HG02642 (cell line): ENCODE data around the gene YEATS2.
"Not testable (repeated sequence)": the region's sequence is repeated elsewhere in the genome, so short reads cannot be mapped to it uniquely, and the experiment has no call there.

Experiments used
- ATAC-seq: cut with Tn5 transposase; IDR thresholded peaks from one replicate; pipeline ENCODE4 v1.9.1; 2021; ENCODE audit warnings: mild to moderate bottlenecking; ENCODE audit not compliant: unreplicated experiment, poor library complexity

The YEATS2 gene

DNA sequence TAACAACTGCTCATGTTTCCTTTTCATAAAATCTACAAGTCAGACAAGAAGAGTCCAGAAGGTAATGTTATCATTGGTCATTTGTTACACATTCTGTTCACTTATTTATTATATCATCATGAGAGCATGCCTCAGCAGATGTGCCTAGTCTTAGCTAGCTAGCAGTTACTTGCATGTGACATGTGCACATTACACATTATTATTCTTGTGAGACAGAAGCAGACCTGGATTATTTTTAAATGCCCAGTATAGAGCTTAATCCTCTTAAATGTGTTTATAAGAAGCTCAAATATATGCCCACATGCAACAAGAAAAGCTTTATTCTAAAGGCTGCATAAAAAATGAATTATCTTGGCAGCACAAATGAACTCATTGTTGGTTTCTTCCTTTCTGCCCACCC lies 12.6 kb downstream of the YEATS2 start:
- ATAC-seq: no peak

DNA sequence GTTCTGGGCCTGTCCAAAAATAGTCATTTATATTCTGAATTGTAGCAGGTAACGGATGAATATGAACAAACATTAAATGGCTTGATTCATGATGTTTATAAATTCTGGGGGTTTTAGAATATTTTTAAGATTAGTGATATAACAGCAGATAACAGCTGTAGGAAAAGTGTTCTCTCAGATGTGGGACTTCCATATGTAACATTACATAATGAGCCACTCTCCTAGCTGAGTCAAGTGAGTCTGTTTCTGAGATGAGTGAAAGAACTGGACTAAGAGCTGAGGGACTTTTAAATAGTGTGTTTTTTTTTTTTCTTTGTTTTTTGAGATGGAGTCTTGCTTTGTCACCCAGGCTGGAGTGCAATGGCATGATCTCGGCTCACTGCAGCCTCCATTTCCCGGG lies 13.9 kb downstream of the YEATS2 start:
- no peak for ATAC-seq

DNA sequence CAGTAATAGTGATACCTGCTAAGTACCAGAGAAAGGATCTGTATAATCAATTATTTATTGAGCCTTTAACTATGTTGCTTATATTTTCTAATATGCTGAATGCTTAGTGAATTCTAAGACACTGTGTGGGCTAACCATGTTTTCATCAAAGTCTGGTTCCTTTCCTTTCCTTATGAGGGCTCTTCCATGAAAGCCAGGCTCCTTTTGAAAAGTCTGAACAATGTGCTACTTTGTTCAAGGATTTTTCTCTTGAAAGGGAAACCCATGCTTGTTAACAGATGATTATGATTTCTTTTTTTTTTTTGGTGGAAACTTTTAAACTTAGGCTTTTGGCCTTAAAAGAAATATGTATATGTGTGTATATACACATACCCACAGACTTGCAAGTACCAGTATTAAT lies 17.0 kb downstream of the YEATS2 start:
- ATAC-seq: no peak

DNA sequence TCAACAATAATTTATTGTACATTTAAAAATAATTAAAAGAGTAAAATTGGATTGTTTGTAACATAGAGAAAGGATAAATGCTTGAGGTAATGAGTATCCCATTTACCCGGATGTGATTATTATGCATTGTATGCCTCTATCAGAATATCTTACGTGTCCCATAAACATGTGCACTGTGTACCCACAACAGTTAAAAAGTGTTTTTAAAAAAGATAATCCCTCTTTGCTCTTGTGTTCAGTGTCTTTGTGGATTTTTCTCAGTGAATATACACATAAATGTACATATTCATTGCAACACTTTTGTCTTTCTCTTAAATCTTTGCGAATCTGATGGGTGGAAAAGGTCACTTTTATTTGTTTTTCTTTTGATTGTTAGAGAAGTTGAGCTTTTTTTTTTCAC lies 20.4 kb downstream of the YEATS2 start:
- ATAC-seq: no peak

DNA sequence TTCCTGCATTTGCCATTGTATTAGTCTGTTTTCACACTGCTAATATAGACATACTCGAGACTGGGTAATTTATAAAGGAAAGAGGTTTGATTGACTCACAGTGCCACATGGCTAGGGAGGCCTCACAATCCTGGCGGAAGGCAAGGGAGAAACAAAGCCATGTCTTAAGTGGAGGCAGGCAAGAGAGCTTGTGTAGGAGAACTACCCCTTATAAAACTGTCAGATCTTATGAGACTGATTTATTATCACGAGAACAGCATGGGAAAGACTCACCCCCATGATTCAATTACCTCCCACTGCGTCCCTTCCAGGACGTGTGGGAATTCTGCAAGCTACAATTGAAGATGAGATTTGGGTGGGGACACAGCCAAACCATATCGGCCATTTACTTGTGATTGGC lies 27.8 kb downstream of the YEATS2 start:
- no peak for ATAC-seq

DNA sequence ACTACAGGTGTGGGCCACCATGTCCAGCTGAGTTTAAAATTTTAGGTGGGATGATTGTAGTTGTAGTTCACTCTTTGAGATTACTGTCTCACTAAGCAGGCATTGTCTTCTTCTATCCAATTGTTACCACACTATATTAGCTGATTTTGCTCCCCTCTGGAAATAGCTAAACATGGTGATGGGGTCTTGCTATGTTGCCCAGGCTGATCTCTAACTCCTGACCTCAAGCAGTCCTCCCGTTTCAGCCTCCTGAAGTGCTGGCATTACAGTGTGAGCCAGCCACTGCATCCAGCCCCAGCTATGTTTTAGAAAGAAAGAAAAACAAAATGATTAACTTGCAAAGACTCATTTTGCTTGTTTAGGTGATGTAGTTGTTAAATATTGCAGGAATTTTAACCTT lies 30.6 kb downstream of the YEATS2 start:
- ATAC-seq: no peak

DNA sequence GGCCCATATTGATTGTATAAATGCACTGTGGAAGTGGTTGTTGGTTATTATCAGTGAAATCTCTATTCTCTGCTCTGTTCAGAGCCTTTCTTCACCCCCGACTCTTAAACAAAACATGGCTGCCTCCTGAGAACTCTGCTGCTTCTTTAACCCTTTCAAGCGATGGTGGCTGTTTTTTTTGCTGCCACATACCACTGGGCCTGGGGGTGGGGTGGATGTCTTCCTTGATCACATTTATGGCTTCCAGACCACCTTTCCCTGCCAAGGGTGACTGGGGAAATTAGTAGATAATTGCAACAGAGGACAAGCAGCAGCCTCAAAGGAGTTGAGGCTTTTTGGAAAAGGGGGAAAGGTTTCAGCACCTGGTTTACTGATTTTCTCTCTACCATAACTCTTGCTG lies 32.8 kb downstream of the YEATS2 start:
- ATAC-seq: no peak

DNA sequence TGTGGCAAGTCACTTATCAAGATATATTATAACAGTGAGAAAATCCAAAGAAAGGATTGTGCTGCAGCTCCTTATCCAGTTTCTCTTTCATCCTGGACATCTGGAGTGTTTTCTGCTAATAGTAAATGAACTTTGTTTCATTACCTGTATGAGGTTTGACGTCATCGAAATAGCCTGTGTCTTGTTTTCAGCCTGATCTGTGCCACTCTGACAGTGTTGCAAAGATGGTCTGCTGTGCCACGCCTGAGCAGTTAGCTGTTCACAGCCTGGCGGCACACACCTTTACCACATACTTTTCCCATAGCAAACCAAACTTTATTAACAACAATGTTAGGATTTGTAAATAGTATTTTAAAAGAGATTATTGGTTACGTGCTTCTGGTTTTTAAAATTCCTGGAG lies 34.0 kb downstream of the YEATS2 start:
- ATAC-seq: no peak

DNA sequence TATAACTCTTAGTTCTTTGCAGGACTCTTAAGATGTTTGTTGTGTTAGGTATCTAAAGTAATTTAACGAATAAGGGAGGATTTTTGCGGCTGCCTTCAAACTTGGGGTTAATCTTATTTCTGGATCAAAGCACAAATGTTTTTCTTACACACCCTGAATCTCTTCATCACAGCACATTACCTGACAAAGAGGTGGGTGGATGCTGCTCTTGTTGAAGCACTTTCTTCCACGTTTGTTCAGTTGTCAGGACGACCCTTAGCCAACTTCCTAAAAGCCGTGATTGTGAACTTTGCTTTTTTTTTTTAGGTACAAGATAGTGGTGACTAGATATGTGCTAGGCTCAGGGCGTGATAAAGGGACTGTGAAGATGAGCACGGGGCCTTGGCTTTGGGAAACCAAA lies 36.0 kb downstream of the YEATS2 start:
- ATAC-seq: no peak

DNA sequence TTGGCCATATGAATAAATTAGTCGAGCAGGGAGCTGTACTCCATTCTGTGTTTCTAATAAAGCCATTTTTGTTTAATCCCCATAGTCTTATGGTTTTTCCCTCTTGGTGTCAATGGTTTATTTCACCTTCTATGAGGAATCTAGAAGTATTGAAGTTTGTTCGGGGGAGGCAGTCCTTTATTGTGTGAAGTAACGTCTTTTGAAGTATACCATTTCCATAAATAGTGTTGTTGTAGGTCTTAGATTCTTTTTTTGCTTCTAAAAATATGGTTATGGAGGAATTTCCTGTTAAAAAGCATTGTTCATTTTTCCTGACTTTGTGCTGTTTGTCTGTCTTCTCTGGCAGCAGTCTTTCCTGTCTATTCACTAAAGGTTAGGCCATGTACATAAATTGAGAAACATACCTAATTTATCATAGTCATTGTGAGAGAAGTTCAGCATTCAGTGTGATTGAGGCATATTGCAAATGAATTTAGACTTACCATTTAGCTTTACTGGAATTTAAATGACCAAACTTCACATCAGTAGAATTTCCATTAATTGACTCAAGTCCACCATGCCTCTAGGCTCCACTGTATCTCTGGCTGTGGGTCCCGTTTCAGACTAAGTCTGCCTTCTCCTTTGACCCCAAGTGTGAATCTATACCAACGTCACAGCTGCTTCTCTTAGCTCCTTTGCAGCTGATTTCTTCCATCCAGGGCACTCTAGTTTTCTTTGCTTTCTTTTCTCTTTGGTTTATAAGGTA lies 37.3 kb downstream of the YEATS2 start:
- ATAC-seq: no peak

DNA sequence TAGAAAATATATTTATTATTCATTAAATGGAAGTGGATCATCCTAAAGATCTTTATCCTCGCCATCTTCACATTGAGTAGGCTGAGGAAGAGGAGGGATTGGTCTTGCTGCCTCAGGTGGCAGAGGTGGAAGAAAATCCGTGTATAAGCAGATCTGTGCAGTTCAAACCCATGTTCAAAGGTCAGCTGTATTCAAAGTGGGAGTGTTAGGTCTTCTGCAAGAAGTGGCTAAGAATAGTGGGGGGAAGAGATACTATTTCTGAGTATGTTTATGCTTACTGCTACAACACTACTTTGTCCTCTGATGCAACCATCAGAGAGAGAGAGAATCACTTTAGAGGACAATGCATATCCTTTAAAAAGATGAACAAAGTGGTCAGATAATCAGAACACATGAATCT lies 39.5 kb downstream of the YEATS2 start:
- no peak for ATAC-seq

DNA sequence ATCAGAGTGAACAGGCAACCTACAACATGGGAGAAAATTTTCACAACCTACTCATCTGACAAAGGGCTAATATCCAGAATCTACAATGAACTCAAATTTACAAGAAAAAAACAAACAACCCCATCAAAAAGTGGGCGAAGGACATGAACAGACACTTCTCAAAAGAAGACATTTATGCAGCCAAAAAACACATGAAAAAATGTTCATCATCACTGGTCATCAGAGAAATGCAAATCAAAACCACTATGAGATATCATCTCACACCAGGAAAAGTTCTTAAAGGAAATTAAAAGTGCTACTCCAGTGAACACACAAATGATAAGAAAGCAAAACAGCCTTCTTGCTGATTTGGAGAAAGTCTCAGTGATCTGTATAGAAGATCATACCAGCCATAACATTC lies 42.6 kb downstream of the YEATS2 start:
- not testable (repeated sequence) for ATAC-seq

DNA sequence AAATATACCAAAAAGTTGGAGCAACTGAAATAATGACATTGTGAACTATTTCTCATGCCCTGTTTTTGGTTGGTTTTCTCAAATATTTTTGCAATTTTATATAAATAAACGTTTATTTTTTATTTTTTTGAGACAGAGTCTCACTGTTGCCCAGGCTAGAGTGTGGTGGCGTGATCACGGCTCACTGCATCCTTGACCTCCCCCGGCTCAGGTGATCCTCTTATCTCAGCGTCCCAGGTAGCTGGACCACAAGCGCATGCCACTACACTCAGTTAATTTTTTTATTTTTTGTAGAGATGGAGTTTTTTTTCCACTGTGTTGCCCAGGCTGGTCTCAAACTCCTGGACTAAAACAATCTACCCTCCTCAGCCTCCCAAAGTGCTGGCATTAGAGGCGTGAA lies 45.6 kb downstream of the YEATS2 start:
- no peak for ATAC-seq

DNA sequence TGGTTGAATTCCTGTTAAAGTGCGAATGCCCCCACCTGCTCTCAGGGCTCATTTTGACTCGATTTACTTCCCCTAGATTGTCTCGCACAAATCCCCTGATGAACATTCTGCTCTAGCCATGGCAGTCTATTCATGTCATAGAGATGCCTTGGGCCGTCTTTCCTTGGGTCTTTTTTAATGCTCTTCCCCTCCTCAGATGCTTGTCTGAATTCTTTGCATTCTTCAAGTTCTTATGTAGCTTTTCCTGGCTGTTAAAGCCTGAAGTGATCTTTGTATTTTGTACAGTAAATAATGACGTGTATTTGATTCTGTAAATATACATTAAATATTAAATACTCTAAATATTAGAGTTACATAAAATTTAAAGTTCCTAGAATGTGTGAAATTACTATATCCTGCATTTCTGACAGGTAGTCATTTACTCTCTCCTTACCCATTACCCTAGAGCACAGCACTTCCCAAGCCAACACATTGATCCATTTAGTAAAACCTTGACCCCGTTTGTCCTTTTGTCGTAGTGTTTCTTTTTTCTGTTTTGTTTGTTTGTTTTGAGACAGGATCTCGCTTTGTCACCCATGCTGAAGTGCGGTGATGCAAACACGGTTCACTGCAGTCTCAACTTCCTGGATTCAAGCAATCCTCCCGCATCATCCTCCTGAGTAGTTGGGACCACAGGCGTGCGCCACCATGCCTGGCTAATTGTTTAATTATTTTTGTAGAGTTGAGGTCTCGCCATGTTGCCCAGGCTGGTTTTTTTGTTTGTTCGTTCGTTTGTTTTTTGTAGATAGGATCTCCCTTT lies 47.9 kb downstream of the YEATS2 start:
- ATAC-seq: no peak

DNA sequence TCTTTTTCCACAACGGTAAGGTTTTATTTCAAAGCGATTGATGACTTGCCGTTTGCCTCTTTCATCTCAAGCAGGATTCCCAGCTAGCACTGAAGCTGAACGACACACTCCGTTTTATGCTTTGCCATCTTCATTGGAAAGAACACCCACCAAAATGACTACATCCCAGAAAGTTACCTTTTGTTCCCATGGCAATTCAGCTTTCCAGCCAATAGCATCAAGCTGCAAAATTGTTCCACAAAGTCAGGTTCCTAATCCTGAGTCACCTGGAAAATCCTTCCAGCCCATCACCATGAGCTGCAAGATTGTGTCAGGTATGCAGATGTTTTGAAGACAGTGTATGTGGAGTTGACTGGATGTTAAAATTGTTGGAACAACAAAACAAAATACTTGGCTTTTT lies 56.5 kb downstream of the YEATS2 start:
- ATAC-seq: no peak

DNA sequence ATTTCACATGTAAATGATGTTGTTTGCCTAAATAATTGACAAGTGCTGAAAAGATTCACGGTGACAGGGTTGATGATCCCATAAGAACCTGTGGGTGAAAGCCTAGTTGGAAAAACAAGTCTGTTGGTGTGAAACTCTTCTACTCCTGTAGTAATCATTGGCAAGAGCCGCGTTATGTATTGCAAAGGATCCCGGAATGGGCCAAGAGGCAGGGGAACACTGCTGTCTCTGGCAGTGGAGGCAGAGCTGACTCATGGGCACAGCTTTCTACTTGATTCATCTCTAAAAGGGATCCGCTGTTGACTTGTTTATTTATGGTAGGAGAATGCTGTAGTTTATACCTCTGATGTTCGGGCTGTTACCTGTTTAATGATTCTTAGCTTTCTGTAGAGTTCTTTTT lies 64.7 kb downstream of the YEATS2 start:
- ATAC-seq: no peak

DNA sequence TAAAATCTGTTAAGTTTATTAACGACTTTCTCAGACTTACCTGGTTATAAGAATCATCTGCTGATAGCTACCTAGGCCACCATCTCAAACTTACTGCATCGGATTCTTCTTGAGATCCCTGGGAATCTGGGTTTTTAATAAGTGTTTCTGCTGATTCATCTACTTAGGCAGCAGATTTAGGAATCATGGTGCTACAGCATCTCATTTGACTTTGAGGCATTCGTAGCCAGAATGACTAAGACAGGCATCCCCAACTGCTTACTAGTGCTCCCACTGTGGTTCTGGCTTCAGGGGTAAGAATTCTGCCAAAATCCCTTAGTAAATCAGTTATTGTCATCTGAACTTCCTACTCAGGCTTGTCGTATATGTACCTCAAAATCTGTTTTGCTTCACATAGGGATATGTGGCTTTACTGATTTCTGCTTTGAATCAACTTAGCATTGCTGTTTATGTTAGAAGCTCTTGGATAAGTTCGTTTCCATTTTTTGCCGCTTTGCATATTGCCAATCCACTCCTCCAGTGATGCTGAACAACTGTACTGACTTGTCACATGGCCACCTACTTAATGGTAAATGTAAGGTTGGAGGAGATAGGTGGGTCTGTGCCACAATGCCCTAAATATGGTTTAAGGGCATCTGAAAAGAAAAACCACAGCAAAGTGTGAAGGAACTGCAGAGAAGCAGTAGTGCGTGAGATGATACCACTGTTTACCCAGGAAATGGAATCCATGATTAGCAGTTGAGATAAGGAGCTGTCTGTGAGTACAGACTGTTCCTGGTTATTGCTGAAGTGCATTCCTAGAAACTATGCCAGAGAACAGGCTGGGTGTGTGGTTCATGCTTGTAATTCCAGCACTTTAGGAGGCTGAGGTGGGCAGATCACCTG lies 67.5 kb downstream of the YEATS2 start:
- no peak for ATAC-seq

DNA sequence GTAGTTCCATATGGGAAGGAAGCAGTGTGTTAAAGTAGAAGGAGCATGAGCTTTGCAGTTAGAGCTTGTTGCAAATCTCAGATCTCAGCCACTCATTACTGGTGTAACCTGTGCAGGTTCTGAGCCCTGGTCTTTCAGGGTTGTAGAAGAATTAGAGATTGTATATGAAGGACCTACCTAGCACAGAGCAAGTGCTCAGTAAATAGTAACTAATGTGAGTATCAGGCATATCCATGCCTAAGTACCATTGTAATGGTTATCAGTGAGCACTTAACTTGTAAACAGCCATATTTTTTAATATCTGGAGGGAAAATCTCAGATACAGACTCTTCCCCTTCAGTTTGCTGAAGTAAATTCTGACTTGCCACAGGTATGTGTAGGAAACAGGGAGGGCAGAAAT lies 68.5 kb downstream of the YEATS2 start:
- ATAC-seq: no peak

DNA sequence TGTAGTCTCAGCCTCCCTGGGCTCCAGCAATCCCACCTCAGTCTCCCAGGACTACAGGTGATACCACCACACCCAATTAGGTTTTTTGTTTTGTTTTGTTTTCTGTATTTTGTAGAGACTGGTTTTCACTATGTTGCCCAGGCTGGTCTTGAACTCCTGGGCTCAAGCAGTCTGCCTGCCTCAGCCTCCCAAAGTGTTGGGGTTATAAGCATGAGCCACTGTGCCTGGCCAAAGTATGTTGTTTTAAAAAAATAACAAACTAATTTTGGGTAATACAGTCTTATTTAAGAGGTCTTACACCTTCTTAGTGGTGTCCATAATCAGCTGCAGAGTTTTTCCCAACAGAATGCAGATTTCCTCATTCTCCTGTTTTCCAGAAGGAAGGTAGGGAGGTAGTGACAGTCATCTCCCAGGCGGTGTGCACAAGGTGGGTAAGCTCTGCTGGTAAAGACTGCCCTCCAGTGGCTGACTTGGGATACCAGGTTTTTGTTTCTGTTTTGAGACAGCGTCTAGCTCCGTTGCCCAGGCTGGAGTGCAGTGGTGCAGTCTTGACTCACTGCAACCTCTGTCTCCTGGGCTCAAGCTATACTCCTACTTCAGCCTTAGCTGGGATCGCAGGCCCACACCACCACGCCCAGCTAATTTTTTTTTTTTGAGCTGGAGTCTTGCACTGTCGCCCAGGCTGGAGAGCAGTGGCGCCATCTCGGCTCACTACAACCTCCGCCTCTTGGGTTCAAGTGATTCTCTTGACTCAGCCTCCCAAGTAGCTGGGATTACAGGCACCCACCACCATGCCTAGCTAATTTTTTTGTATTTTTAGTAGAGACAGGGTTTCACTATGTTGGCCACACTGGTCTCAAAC lies 69.4 kb downstream of the YEATS2 start:
- ATAC-seq: peak; percentile 65

DNA sequence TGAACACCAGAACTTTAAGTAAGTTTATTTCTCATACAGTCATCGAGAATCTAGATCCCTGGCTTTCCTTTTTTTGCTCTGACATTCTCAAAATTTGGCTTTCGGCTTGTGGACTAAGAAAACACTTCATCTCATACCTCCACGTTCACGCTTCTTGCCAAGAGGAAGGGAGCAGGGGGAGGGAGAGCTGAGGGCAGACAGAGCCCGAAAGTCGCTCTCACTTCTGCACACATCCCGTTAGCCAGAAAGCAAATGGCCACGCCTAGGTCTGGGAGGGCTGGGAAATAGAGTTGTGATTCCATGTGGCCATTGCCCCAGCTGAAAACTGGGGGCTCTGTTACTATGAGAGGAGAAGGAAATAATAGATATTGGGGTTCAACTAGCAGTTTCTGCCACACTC lies 70.5 kb downstream of the YEATS2 start:
- ATAC-seq: no peak
